Activated CD4-positive, alpha-beta T cell treated with anti-CD3 and anti-CD28 coated beads for 36 hours (primary cell): ENCODE data around the gene PLAGL1. TPM values are rescaled to one million over a fixed set of nuclear protein-coding genes. Genes with fewer than 3 reads are reported as not detected.

Source experiments
- ATAC-seq: fragments of 200-7000 bp; cut with Tn5 transposase; one replicate; pipeline ENCODE4 v1.10.0; 2021; ENCODE audit warnings: mild to moderate bottlenecking, moderate library complexity
- CTCF ChIA-PET: fragments of 350-600 bp; sonication (Branson Sonifier 250); formaldehyde crosslinking; loops from one replicate; lab custom pipeline; 2021; ENCODE audit warnings: antibody characterized with exemption; lab: Charles Lee
- POLR2A ChIA-PET: fragments of 350-600 bp; sonication (Branson Sonifier 250); formaldehyde crosslinking; loops from one replicate; lab custom pipeline; 2021; ENCODE audit warnings: antibody characterized with exemption, inconsistent platforms; lab: Charles Lee
- DNase-seq: peaks from one replicate; pipeline ENCODE4 v3.0.0-alpha.2; 2020
- H3K27ac Mint-ChIP-seq: one replicate; pipeline ENCODE4 v1.8.0; 2021; ENCODE audit warnings: mixed read lengths
- H3K27me3 Mint-ChIP-seq: one replicate; pipeline ENCODE4 v1.8.0; 2021; ENCODE audit warnings: mixed read lengths
- H3K36me3 Mint-ChIP-seq: one replicate; pipeline ENCODE4 v1.8.0; 2021; ENCODE audit warnings: low read depth, mixed read lengths
- H3K4me1 Mint-ChIP-seq: one replicate; pipeline ENCODE4 v1.8.0; 2021; ENCODE audit warnings: mixed read lengths
- H3K4me3 Mint-ChIP-seq: one replicate; pipeline ENCODE4 v1.8.0; 2021; ENCODE audit warnings: mild to moderate bottlenecking, moderate library complexity, mixed read lengths
- H3K9me3 Mint-ChIP-seq: one replicate; pipeline ENCODE4 v1.8.0; 2021; ENCODE audit warnings: low read depth, mixed read lengths
- intact Hi-C, 2 experiments: fragments of 100-400 bp; cut with DNase I in 1 of 2; cut with micrococcal nuclease in 1 of 2; formaldehyde crosslinking; loops; one replicate each; pipeline versions ENCODE4 v1.14.2 to v1.15.1; 2022 to 2024; cut with DNase I, micrococcal nuclease
- total RNA-seq, 2 experiments: library from RNA; stranded (reverse); gene quantifications; one replicate each; pipeline ENCODE4 v1.2.3, GENCODE V29; 2021

The PLAGL1 gene
- total RNA-seq, 2 experiments from 2014 or later, result 15.9 to 16.3 TPM

DNA sequence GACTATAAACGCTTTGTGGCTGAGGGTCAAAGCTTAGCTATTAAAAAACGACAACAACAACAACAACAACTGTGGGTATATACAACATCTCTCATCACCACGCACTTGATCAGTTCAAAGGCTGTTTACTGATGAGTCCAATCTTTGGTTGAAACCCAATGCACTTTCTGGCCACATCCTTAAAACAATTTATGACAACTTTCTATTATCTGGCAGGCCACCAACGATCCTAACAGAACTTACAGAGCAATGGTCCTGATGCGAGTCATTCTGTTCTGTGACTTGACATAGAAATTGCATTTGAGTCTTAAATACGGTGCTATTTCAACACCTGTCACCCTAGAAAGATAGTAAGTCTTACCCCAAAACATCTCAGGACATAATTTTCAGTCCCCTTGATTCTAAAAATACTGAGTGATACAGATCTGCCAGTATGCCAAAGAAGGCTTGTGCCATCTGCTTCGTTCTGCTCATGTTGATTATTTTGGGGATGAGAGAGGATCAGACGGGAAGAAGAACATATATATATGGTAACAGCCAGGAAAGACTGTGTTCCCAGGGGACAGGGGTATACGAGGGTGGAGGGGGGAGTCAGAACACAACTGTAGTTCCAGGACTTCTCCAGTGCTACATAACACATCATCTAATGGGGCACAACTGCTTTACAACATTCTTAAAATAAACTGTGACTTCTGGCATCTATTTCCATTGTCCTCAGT is 55.8 kb downstream of the PLAGL1 start:
- Mint-ChIP-seq H3K4me1 (no peaks in the 10 kb centered on the region), H3K27ac (no peak overlapping the region), H3K4me3 (no peak overlapping the region), H3K27me3 (no peaks in the 10 kb centered on the region), H3K36me3 (peaks cover 3% of the 10 kb centered on the region), H3K9me3 (no peaks in the 10 kb centered on the region)
- no peak for DNase-seq
- intact Hi-C loops, result no loop called here
- CTCF ChIA-PET, result interaction anchor here (0.7 to 1.6 kb wide), 4 partner anchors 12 to 61 kb away, joined by 3 to 8 read pairs (median 4); no protein-coding TSS in a partner anchor
- POLR2A ChIA-PET, result no interaction called here
- ATAC-seq, result no peak

DNA sequence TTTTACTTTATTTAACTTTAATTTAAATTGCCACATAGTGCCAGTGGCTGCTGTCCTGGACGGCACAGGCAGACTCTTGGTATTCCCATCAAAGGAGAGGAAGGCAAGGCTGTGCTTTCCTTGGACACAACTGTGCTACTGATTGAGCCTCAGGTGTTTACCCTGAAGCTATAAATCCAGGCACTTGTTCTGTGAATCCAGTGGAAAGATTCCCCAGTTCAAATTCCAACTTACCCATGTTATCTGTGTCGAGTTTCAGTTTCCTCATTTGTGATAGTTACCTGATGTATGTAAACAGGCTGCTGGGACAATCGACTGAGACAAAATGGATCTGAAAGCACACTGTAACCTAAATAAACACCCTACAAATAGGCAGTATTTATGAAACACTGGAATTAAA is 57.2 kb downstream of the PLAGL1 start:
- CTCF ChIA-PET, result interaction anchor here (2.0 kb wide), 1 partner anchor 11 kb away, joined by 7 read pairs; no protein-coding TSS in a partner anchor
- no peak for DNase-seq
- H3K4me1 Mint-ChIP-seq, result no peaks in the 10 kb centered on the region
- no peak overlapping the region for H3K4me3 Mint-ChIP-seq
- ATAC-seq, result no peak
- intact Hi-C loops, result no loop called here
- POLR2A ChIA-PET, result no interaction called here
- no peaks in the 10 kb centered on the region for H3K27me3 Mint-ChIP-seq
- no peak overlapping the region for H3K27ac Mint-ChIP-seq
- H3K36me3 Mint-ChIP-seq, result peaks cover 4% of the 10 kb centered on the region
- H3K9me3 Mint-ChIP-seq, result no peaks in the 10 kb centered on the region

DNA sequence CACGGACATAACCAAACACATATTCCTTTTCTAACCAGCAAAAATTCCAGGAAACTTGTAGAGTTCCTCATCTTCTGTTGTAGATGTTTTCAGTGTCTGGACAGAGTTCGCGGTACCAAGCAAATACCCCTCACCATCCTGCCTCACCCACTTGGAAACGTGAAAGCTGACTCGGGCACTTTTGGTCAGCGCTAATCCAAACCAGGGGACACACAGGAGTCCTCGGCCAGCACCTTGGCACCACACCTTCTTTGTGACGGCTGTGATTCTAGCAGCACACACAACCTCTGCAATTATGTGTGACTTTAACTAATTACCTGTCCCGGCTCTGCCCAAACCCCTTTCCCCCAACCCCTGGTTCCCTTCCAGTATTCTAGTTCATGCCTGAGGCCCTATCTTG is 58.1 kb downstream of the PLAGL1 start:
- ATAC-seq, result no peak

DNA sequence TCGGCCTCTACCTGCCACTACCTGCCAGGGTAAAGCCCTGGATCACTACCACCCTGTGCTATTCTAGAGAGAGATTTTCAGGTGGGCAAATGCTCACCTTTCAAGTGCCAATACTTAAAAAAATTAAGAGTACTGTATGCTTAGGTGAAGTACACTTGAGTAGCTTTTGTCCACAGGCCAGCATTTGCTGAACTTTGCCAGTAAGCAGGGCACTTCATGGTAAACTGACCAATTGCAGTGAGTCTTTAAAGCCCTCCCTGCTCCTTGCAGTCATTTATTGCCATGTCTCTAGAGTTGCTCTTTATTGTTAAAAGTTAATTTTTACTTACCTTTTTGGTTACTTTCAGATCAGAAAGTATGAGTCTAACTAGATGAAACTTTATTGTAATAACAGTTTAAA is 58.5 kb downstream of the PLAGL1 start:
- no peaks in the 10 kb centered on the region for H3K9me3 Mint-ChIP-seq

More for the DNA sequence above, 58.1 kb downstream of the PLAGL1 start:
- Mint-ChIP-seq H3K4me3 (no peak overlapping the region), H3K27me3 (no peaks in the 10 kb centered on the region), H3K9me3 (no peaks in the 10 kb centered on the region), H3K27ac (no peak overlapping the region), H3K4me1 (no peaks in the 10 kb centered on the region), H3K36me3 (peaks cover 4% of the 10 kb centered on the region)
- ChIA-PET POLR2A (no interaction called here), CTCF (interaction anchor here (0.5 to 2.0 kb wide), 2 partner anchors 10 to 403 kb away, joined by 4 to 7 read pairs; no protein-coding TSS in a partner anchor)
- intact Hi-C loops, result no loop called here
- DNase-seq, result no peak

GRCh38 chr6:143948208-143948607 is 59.9 kb downstream of the PLAGL1 start:
- ChIA-PET CTCF (interaction anchor here (1.0 kb wide), 1 partner anchor 8 kb away, joined by 3 read pairs; no protein-coding TSS in a partner anchor), POLR2A (no interaction called here)
- no peak overlapping the region for H3K4me3 Mint-ChIP-seq
- no peaks in the 10 kb centered on the region for H3K27me3 Mint-ChIP-seq
- no peak overlapping the region for H3K27ac Mint-ChIP-seq
- intact Hi-C loops, result no loop called here
- H3K9me3 Mint-ChIP-seq, result no peaks in the 10 kb centered on the region
- no peaks in the 10 kb centered on the region for H3K4me1 Mint-ChIP-seq
- H3K36me3 Mint-ChIP-seq, result peaks cover 4% of the 10 kb centered on the region
- ATAC-seq, result no peak
- no peak for DNase-seq

More for the DNA sequence above, 58.5 kb downstream of the PLAGL1 start:
- Mint-ChIP-seq H3K27me3 (no peaks in the 10 kb centered on the region), H3K4me3 (no peak overlapping the region), H3K27ac (no peak overlapping the region), H3K36me3 (peaks cover 4% of the 10 kb centered on the region), H3K4me1 (no peaks in the 10 kb centered on the region)
- ChIA-PET CTCF (interaction anchor here (0.8 kb wide), 1 partner anchor 9 kb away, joined by 4 read pairs; no protein-coding TSS in a partner anchor), POLR2A (no interaction called here)
- ATAC-seq (no peak), DNase-seq (no peak)
- intact Hi-C loops, result no loop called here

DNA sequence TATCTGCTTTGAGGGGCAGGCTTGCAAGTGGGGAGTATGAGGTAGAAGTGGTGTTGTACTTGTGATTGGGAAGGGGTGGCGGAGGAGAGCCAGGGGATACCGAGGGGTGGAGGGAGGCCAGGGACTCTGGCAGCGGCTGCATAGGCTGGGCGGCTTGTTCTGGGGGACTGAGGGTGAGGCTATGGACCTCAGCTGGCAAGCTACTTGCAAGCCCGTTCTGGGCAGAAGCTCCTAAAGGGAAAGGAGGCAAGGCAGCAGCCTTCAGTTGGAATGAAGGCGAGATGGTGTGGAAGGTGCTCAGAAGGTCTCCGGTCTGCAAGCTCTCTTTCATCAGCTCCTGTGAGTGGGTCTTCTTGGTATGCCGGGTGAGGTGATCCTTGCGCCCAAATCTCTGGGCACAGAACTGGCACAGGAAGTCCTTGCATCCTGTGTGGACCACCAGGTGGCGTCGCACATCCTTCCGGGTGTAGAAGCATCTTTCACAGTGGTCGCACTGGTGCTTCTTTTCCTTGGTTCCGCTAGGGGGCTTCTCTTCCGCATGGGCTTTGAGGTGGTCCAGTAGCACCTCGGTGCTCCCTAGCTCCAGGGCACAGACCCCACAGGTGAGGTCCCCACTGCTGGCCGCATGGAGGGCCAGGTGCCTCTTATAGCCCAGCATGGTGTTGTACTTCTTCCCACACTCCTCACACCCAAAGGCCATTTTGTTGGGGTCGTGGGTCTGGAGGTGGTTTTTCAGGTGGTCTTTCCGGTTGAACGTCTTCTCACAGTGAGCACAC is 66.0 kb downstream of the PLAGL1 start:
- DNase-seq, result peak; percentile 83
- peak; percentile 73 for ATAC-seq
- Mint-ChIP-seq H3K4me1 (peaks cover 3% of the 10 kb centered on the region), H3K27me3 (no peaks in the 10 kb centered on the region), H3K36me3 (no peaks in the 10 kb centered on the region), H3K27ac (no peak overlapping the region), H3K9me3 (no peaks in the 10 kb centered on the region), H3K4me3 (no peak overlapping the region)
- ChIA-PET POLR2A (interaction anchor here (0.8 kb wide), 1 partner anchor 236 kb away, joined by 5 read pairs; no protein-coding TSS in a partner anchor), CTCF (interaction anchor here (0.6 to 8.5 kb wide), 27 partner anchors 9 to 969 kb away, joined by 3 to 125 read pairs (median 4); no protein-coding TSS in a partner anchor)
- intact Hi-C loops, result loop anchor here (1.0 to 5.0 kb wide), 6 partner anchors 71 to 365 kb away; partner anchors contain the start of gene SF3B5 (in 1 of the 2)

- Mint-ChIP-seq H3K9me3 (no peaks in the 10 kb centered on the region), H3K36me3 (no peaks in the 10 kb centered on the region), H3K27me3 (no peaks in the 10 kb centered on the region), H3K4me3 (no peak overlapping the region), H3K4me1 (peaks cover 3% of the 10 kb centered on the region), H3K27ac (no peak overlapping the region)
- DNase-seq, result peak; percentile 75
- peak; percentile 93 for ATAC-seq
- ChIA-PET POLR2A (interaction anchor here (0.6 kb wide), 1 partner anchor 16 kb away, joined by 3 read pairs; no protein-coding TSS in a partner anchor), CTCF (interaction anchor here (0.6 to 8.5 kb wide), 49 partner anchors 8 to 489 kb away, joined by 3 to 125 read pairs (median 4); partner anchors contain the start of gene PEX3)
- intact Hi-C loops, result loop anchor here (1.0 to 5.0 kb wide), 4 partner anchors 157 to 365 kb away; partner anchors contain the start of gene SF3B5 (in 1 of the 2)
Measured at GRCh38 chr6:143940011-143940597, 68.0 kb downstream of the PLAGL1 start.

- ChIA-PET POLR2A (interaction anchor here (0.6 kb wide), 1 partner anchor 16 kb away, joined by 3 read pairs; no protein-coding TSS in a partner anchor), CTCF (interaction anchor here (0.6 to 8.5 kb wide), 31 partner anchors 8 to 363 kb away, joined by 3 to 125 read pairs (median 5); partner anchors contain the start of gene LTV1)
- DNase-seq (no peak), ATAC-seq (no peak)
- no peaks in the 10 kb centered on the region for H3K27me3 Mint-ChIP-seq
- H3K4me1 Mint-ChIP-seq, result peaks cover 3% of the 10 kb centered on the region
- H3K9me3 Mint-ChIP-seq, result no peaks in the 10 kb centered on the region
- no peak overlapping the region for H3K27ac Mint-ChIP-seq
- no peak overlapping the region for H3K4me3 Mint-ChIP-seq
- H3K36me3 Mint-ChIP-seq, result no peaks in the 10 kb centered on the region
- intact Hi-C loops, result no loop called here
Measured at GRCh38 chr6:143939364-143939763, 68.7 kb downstream of the PLAGL1 start.

DNA sequence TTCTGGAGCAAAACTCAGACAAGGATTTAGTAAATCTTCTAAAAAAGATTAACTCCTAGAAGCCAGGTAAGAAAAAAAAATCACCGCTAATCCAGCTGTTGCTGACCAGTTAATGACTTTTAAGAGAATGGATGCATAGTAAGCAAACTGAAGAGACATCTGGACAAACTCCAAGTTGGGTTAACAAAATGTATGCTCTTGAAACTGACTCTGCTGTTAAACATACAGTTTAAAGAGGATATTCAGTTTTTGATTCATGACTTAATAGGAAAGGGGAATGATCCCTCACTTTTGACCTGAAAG is 70.4 kb downstream of the PLAGL1 start:
- peaks cover 3% of the 10 kb centered on the region for H3K4me1 Mint-ChIP-seq
- no peak overlapping the region for H3K4me3 Mint-ChIP-seq
- no peaks in the 10 kb centered on the region for H3K36me3 Mint-ChIP-seq
- no peak overlapping the region for H3K27ac Mint-ChIP-seq
- ChIA-PET POLR2A (no interaction called here), CTCF (interaction anchor here (0.6 to 8.5 kb wide), 6 partner anchors 17 to 1904 kb away, joined by 3 to 125 read pairs (median 3); no protein-coding TSS in a partner anchor)
- ATAC-seq, result no peak
- intact Hi-C loops, result no loop called here
- peaks cover 3% of the 10 kb centered on the region for H3K9me3 Mint-ChIP-seq
- no peaks in the 10 kb centered on the region for H3K27me3 Mint-ChIP-seq
- no peak for DNase-seq

DNA sequence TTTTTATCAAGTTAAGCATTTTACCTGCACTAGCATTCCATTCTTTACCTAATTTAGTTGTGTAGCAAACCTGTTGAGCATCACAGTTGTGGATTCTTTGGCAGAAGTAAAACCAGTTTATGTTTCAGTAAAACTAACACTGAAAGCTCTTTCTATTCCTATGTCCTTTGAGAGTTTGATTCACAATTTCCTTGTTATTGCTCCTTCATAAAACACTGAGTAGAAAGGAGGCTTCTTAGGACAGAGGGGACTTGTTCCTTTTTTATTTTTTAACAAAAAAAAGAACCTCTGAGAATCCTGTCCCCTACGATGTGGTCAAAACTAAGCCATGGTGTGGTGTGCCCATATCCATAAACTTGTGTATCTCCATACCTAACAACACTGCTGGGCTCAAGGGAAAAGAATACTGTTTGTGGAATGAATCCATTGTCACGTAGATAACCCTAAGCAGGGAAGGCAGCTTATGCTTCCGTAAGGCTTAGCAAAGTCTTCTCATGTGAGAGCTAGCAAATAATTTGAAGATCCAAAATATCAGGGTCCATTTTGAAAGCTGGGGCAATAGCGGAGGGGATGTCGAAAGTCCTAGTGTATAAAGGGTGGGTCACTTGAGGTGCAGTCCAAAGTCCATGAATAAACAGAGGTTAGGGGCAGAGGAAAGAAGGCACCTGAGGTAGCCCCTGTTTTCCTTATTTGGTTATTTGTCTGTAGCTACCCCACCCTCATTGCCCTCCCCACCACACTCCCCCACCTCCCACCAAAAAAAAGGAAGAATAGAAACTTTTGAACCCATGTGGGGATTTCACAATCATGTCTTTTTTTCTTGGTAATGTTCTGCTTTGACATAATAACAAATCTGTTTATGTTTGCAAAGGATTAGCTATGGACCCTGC is 71.0 kb downstream of the PLAGL1 start:
- Mint-ChIP-seq H3K4me3 (no peak overlapping the region), H3K4me1 (peaks cover 3% of the 10 kb centered on the region), H3K9me3 (peaks cover 4% of the 10 kb centered on the region), H3K36me3 (peaks cover 4% of the 10 kb centered on the region), H3K27me3 (no peaks in the 10 kb centered on the region), H3K27ac (no peak overlapping the region)
- no peak for DNase-seq
- intact Hi-C loops, result no loop called here
- ChIA-PET POLR2A (no interaction called here), CTCF (interaction anchor here (0.6 to 8.5 kb wide), 7 partner anchors 17 to 1903 kb away, joined by 3 to 125 read pairs (median 3); no protein-coding TSS in a partner anchor)
- no peak for ATAC-seq
